ENCODE measurements around the gene PAXX. TPM values are rescaled to one million over a fixed set of nuclear protein-coding genes. Genes with fewer than 3 reads are reported as not detected.

PAXX gene
- total RNA-seq, 2 experiments from 2014 or later = 75.9 to 76.8 TPM

DNA sequence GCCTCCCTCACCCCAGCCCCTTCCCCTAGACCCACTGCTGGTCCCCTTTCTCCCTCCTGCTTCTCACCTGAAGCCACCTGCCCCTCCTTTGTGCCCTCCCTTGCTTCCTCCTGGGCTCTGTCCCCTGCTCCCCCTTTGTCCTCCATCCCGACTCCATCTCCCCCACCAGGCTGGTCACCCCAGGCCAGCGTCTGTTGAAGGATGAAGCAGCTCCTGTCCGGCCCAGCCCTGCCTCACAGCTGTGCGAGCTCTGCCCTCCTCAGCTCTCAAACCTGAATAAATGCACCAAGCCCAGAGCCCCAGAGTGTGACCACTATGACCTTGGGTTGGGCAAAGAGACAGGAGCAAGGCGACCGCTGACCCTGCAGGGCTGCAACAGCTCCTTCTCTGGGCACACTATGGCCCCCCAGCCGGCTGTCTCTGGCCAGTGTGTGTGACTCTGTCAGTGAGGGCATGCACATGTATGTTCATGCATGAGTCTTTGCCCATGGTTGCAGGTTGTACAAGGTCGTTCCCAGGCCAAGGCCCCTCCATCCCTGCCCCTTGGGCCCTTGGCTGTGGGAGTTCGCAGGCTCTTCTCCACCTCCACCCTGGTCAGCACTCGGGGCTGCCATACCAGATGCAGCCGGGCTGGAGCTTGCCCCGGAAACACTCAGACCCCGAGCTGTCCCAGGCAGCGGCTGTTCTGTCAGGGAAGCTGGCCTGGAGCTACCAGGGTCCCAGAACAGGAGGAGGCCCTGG lies 36.9 kb upstream of the PAXX start:
- Mint-ChIP-seq H3K27ac (no peak overlapping the region), H3K4me3 (no peak overlapping the region), H3K9me3 (peaks cover 2% of the 10 kb centered on the region), H3K27me3 (ENCODE audit: low read depth) (no peaks in the 10 kb centered on the region), H3K4me1 (ENCODE audit: low read depth) (peaks cover 2% of the 10 kb centered on the region), H3K36me3 (ENCODE audit: low read depth) (no peaks in the 10 kb centered on the region)
- no peak for DNase-seq
- intact Hi-C loops (cut with micrococcal nuclease) = no loop called here
- CTCF ChIA-PET = no interaction called here

DNA sequence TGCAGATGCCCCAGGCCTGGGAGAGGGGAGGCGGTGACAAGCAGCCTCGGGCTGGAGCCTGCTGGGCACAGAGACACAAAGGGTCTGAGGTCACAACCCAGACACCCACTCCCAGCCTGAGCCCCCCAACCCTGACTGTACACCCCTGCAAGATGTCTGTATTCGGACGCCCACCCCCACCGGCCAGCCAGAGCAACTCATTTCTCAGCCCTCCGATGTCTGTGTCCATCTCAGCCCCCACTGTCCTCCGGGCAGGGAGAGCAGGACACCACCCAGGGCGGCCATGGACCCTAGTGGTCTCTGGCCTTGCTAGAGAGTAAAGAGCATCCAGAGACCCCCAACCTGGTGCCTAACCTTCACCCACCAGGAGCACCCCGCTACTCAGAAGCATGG lies 36.3 kb upstream of the PAXX start:
- no peak overlapping the region for H3K27ac Mint-ChIP-seq
- H3K4me1 Mint-ChIP-seq (ENCODE audit: low read depth) = peaks cover 2% of the 10 kb centered on the region
- H3K9me3 Mint-ChIP-seq = peaks cover 2% of the 10 kb centered on the region
- H3K4me3 Mint-ChIP-seq = no peak overlapping the region
- CTCF ChIA-PET = no interaction called here
- no peaks in the 10 kb centered on the region for H3K36me3 Mint-ChIP-seq (ENCODE audit: low read depth)
- no peak for DNase-seq
- intact Hi-C loops (cut with micrococcal nuclease) = no loop called here
- no peaks in the 10 kb centered on the region for H3K27me3 Mint-ChIP-seq (ENCODE audit: low read depth)

DNA sequence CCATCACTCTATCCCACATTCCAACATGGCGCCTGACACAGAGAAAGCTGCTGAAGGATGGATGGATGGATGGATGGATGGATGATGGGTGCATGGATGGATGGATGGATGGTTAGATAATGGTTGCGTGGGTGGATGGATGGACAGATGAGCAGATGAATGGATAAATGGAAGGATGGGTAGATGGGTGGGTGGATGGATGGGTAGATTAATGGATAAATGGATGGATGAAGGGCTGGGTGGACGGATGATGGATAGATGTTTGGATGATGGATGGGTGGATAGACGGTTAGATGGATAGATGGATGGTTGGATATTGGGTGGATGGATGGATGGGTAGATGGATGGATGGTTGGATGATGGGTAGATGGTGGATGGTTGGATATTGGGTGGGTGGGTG lies 35.6 kb upstream of the PAXX start:
- CTCF ChIA-PET = no interaction called here
- Mint-ChIP-seq H3K4me3 (no peak overlapping the region), H3K36me3 (ENCODE audit: low read depth) (no peaks in the 10 kb centered on the region), H3K9me3 (peaks cover 2% of the 10 kb centered on the region), H3K27ac (no peak overlapping the region), H3K27me3 (ENCODE audit: low read depth) (no peaks in the 10 kb centered on the region), H3K4me1 (ENCODE audit: low read depth) (peaks cover 2% of the 10 kb centered on the region)
- no peak for DNase-seq
- intact Hi-C loops (cut with micrococcal nuclease) = no loop called here

DNA sequence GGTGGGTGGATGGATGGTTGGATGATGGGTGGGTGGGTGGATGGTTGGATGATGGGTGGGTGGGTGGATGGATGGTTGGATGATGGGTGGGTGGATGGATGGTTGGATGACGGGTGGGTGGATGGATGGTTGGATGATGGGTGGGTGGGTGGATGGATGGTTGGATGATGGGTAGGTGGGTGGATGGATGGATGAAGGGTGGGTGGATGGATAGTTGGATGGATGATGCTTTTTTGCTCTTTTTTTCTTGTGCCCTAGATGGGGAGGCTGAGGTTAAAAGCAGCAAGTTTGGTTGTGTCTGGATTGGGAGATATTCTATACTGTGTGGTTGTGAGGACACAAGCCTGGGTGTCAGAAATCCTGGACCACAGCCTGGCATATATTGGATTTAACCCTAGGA lies 34.8 kb upstream of the PAXX start:
- Mint-ChIP-seq H3K27ac (no peak overlapping the region), H3K9me3 (peaks cover 2% of the 10 kb centered on the region), H3K36me3 (ENCODE audit: low read depth) (no peaks in the 10 kb centered on the region), H3K27me3 (ENCODE audit: low read depth) (no peaks in the 10 kb centered on the region), H3K4me1 (ENCODE audit: low read depth) (peaks cover 2% of the 10 kb centered on the region), H3K4me3 (no peak overlapping the region)
- DNase-seq = no peak
- CTCF ChIA-PET = no interaction called here
- intact Hi-C loops (cut with micrococcal nuclease) = no loop called here

DNA sequence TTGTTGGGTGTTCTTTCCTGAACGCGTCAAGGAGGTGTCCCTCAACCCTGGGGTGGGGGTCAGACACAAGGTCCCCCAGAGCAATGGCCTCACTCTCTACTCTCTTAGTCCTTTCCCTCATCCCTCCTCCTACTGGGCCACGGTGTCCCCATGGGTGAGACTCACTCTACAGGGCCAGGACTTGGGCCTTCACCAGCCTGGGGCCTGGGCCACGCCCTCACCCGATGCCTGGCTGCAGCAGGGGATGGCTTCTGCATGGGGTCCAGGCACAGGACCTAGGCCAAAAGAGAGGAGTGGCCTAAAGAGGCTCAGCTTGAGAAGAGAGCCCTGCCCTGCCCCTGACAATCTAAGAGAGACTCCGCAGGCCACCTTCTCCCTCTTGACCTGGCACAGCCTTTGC lies 34.3 kb upstream of the PAXX start:
- Mint-ChIP-seq H3K4me1 (ENCODE audit: low read depth) (peaks cover 2% of the 10 kb centered on the region), H3K27ac (no peak overlapping the region), H3K4me3 (no peak overlapping the region), H3K27me3 (ENCODE audit: low read depth) (no peaks in the 10 kb centered on the region), H3K36me3 (ENCODE audit: low read depth) (no peaks in the 10 kb centered on the region), H3K9me3 (peaks cover 2% of the 10 kb centered on the region)
- CTCF ChIA-PET = interaction anchor here (1.1 kb wide), 1 partner anchor 279 kb away, joined by 3 read pairs; no protein-coding TSS in a partner anchor
- intact Hi-C loops (cut with micrococcal nuclease) = no loop called here
- DNase-seq = no peak

DNA sequence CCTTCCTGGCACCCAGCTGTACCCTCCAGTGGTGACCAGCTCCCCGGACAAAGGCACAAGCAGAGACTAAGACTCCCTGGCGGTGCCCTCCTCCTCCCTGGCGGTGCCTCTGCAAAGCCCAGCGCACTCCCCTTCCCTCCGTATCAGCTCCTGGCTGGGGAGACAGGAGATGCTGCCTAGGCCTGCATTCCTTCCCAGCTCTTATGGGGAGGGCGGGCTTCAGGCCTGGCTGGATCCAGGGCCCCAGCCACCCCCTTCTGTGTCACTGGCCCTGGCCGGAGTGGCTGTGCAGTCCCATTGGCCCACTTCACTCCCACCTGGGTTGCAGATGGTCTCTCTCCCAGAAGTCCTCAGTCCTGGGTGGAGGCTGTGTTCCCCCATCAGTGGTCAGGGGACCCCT lies 33.7 kb upstream of the PAXX start:
- CTCF ChIA-PET = interaction anchor here (1.1 kb wide), 1 partner anchor 278 kb away, joined by 3 read pairs; no protein-coding TSS in a partner anchor
- H3K27ac Mint-ChIP-seq = no peak overlapping the region
- intact Hi-C loops (cut with micrococcal nuclease) = no loop called here
- peaks cover 2% of the 10 kb centered on the region for H3K9me3 Mint-ChIP-seq
- no peak overlapping the region for H3K4me3 Mint-ChIP-seq
- DNase-seq = no peak
- no peaks in the 10 kb centered on the region for H3K27me3 Mint-ChIP-seq (ENCODE audit: low read depth)
- no peaks in the 10 kb centered on the region for H3K36me3 Mint-ChIP-seq (ENCODE audit: low read depth)
- peaks cover 2% of the 10 kb centered on the region for H3K4me1 Mint-ChIP-seq (ENCODE audit: low read depth)

DNA sequence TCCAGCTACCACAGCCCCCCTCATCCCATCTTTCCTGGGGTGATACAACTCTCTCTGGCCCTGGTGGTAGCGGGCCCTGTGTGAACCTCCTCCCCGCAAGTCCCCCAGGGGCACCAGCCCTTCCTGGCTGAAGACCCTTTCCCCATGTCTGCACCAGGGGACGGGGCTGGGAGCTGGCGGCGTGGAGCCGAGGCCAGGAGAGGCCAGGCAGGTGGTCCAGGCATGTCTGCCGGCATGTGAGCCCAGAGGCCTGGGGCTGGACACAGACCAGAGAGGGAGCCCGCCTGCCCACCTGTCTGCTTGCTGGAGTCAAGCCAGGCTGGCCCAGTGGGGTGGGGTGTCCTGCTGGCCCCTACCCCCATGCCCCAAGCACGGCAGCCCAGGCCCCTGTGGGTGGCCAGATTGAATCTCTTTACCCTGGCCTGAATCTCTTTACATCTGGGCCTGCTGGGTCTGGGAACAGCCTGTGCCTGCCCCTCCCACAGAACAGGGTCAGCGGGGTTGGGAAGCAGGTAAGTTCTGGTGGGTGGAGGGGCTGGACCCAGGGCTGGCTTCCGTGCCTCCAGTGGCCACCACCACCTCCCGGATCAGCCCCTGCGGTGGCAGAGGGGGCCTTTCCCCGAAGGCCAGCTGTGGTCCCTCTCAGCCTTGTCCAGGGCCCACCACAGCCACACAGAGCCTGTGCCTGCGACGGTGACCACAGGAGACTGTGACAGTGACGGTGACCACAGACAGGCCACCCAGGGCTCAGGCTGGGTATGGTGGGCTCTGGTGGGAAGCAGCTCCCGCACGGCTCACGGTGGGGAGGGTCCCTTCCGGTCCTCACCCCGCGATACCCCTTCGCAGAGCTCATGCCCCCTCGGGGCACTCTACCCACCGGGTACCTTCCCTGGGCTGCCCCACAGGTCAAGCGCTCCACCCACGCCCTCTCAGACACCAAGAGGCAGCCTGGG lies 33.0 kb upstream of the PAXX start:
- no peak for DNase-seq
- Mint-ChIP-seq H3K9me3 (peaks cover 2% of the 10 kb centered on the region), H3K4me3 (no peak overlapping the region), H3K27ac (no peak overlapping the region), H3K36me3 (ENCODE audit: low read depth) (no peaks in the 10 kb centered on the region), H3K4me1 (ENCODE audit: low read depth) (peaks cover 2% of the 10 kb centered on the region), H3K27me3 (ENCODE audit: low read depth) (no peaks in the 10 kb centered on the region)
- intact Hi-C loops (cut with micrococcal nuclease) = no loop called here
- CTCF ChIA-PET = interaction anchor here (1.1 kb wide), 1 partner anchor 277 kb away, joined by 3 read pairs; no protein-coding TSS in a partner anchor

DNA sequence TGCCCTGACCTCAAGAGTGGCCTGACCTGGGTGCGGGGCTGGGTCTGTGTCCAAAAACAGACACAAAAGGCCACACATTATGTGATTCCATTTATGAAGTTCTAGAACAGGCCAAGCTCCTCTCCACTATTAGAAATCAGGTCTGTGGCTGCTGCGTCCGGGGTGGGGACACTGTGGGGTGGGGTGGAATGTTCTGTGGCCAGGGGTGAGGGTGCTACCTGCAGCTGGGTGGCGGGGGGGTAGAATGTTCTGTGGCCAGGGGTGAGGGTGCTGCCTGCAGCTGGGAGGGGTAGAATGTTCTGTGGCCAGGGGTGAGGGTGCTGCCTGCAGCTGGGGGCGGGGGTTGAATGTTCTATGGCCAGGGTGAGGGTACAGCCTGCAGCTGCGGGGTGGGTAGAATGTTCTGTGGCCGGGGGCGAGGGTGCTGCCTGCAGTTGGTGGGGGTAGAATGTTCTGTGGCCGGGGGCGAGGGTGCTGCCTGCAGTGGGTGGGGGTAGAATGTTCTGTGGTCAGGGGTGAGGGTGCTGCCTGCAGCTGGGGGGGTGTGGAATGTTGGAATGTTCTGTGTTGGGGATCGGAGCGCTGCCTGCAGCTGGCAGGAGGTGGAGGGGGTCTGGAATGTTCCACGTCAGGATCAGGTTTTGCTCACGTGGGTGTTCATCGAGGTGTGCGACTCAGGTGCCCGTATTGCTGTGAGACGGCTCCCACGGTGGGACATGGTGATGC lies 31.8 kb upstream of the PAXX start:
- intact Hi-C loops (cut with micrococcal nuclease) = no loop called here
- CTCF ChIA-PET = no interaction called here

DNA sequence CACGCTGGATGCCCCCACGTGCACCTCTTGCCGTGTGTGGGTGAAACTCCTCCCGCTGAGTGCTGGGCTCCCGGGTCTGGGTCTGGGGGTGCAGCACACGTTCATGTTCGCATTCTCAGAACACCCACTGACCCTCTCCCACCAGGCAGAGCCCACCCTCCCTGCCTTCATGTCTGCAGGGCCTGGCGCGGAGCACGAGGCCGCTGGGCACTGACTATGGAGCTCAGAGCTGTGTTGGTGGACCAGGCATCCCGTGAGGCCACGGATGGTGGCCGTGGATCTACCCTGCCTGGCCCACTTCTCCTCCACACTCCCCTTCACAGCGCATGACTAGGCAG lies 31.3 kb upstream of the PAXX start:
- DNase-seq = no peak
- no peaks in the 10 kb centered on the region for H3K27me3 Mint-ChIP-seq (ENCODE audit: low read depth)
- CTCF ChIA-PET = no interaction called here
- H3K27ac Mint-ChIP-seq = no peak overlapping the region
- no peaks in the 10 kb centered on the region for H3K36me3 Mint-ChIP-seq (ENCODE audit: low read depth)
- intact Hi-C loops (cut with micrococcal nuclease) = no loop called here
- H3K4me3 Mint-ChIP-seq = no peak overlapping the region
- H3K9me3 Mint-ChIP-seq = peaks cover 2% of the 10 kb centered on the region
- H3K4me1 Mint-ChIP-seq (ENCODE audit: low read depth) = peaks cover 7% of the 10 kb centered on the region

More for the DNA sequence above, 31.8 kb upstream of the PAXX start:
- H3K36me3 Mint-ChIP-seq (ENCODE audit: low read depth) = no peaks in the 10 kb centered on the region
- no peak overlapping the region for H3K4me3 Mint-ChIP-seq
- no peak for DNase-seq
- H3K4me1 Mint-ChIP-seq (ENCODE audit: low read depth) = peaks cover 4% of the 10 kb centered on the region
- H3K27me3 Mint-ChIP-seq (ENCODE audit: low read depth) = no peaks in the 10 kb centered on the region
- H3K9me3 Mint-ChIP-seq = peaks cover 2% of the 10 kb centered on the region
- no peak overlapping the region for H3K27ac Mint-ChIP-seq

DNA sequence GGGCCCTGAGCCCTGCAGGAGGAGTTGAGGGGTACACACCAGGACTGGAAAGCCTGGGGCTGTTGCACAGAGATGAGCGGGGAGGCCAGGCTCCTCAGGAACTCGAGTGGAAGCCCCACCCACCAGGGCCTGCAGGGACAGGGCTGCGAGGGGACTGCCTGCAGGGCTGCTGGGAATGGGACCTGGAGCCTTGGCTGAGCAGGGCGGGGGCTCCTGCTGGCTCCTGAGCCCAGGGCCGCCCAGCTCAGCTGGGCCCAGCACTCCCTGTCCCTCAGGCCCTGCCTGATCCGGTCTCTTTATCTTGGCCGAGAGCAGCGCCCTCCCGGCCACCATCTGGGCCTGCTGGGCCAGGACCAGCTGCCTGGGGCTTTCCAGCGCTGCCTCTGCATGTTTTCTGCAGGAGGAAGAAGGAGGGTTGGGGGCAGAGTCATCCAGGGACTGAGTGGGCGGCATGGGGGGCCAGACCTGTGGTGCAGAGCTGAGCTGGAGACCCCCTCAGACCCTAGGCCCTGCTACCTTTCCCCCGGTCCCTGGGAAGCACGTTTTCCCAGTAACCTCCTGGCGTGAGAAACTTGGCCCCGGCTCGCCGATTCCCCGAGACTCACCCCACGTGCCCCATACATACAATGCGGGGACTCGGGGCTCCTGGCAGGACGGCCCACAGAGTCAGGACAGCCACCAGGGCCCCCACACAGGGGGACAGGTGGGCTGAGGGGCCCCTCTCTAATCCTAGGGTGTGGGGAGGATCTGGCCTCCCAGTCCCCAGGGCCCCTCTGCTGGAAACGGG lies 30.8 kb upstream of the PAXX start:
- intact Hi-C loops (cut with micrococcal nuclease) = no loop called here
- Mint-ChIP-seq H3K27me3 (ENCODE audit: low read depth) (no peaks in the 10 kb centered on the region), H3K27ac (no peak overlapping the region), H3K9me3 (peaks cover 2% of the 10 kb centered on the region), H3K4me3 (no peak overlapping the region), H3K4me1 (ENCODE audit: low read depth) (peaks cover 12% of the 10 kb centered on the region), H3K36me3 (ENCODE audit: low read depth) (no peaks in the 10 kb centered on the region)
- CTCF ChIA-PET = interaction anchor here (0.6 kb wide), 1 partner anchor 145 kb away, joined by 4 read pairs; no protein-coding TSS in a partner anchor
- DNase-seq = no peak

DNA sequence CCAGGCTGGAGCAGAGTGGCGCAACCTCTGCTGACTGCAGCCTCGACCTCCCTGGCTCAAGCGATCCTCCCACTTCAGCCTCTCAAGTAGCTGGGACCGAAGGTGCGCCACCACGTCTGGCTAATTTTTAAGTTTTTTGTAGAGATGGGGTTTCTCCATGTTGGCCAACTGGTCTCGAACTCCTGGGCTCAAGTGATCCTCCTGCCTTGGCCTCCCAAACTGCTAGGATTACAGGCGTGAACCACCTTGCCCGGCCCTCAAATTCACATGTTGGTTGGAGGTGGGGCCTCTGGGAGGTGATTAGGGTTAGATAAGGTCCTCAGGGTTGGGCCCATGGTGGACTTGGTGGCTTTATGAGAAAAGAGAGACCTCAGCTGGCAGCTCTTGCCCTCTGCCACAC lies 30.1 kb upstream of the PAXX start:
- Mint-ChIP-seq H3K36me3 (ENCODE audit: low read depth) (no peaks in the 10 kb centered on the region), H3K27me3 (ENCODE audit: low read depth) (no peaks in the 10 kb centered on the region), H3K9me3 (no peaks in the 10 kb centered on the region), H3K4me1 (ENCODE audit: low read depth) (peaks cover 12% of the 10 kb centered on the region), H3K4me3 (no peak overlapping the region), H3K27ac (no peak overlapping the region)
- no peak for DNase-seq
- intact Hi-C loops (cut with micrococcal nuclease) = no loop called here
- CTCF ChIA-PET = interaction anchor here (0.6 kb wide), 1 partner anchor 146 kb away, joined by 4 read pairs; no protein-coding TSS in a partner anchor

All from activated naive CD4-positive, alpha-beta T cell treated with anti-CD3 and anti-CD28 coated beads for 36 hours (primary cell).